OCI-LY1 (cell line): ENCODE results near the gene STX17.

ENCODE experiments used
- CTCF ChIP-seq: fragments of 200-600 bp; sonication (generic), shearing (Covaris generic); IDR thresholded peaks from 2 replicates; pipeline ENCODE4 v1.5.1; 2017; ENCODE audit warnings: mild to moderate bottlenecking, antibody characterized with exemption, low read length, moderate library complexity, mixed read lengths
- EZH2 ChIP-seq: fragments of 200-600 bp; sonication (generic), shearing (Covaris generic); IDR thresholded peaks from 2 replicates; pipeline ENCODE4 v1.8.0; 2017; ENCODE audit warnings: borderline replicate concordance, mixed run types, mild to moderate bottlenecking, antibody characterized with exemption, low read length, moderate library complexity, mixed read lengths

GRCh38 chr9:99964336-99964735, 57.9 kb downstream of the STX17 start:
- TF ChIP-seq CTCF = no peak
- no peak for TF ChIP-seq EZH2
